HG02973 (cell line): ENCODE results near the gene TRAF7.

Experiments used
- ATAC-seq: cut with Tn5 transposase; IDR thresholded peaks from one replicate; pipeline ENCODE4 v1.9.1; 2021; ENCODE audit warnings: moderate library complexity; ENCODE audit not compliant: unreplicated experiment

The TRAF7 gene

GRCh38 chr16:2213817-2214718, 58.5 kb downstream of the TRAF7 start:
- peak; percentile 1 for ATAC-seq

GRCh38 chr16:2214719-2214968, 59.1 kb downstream of the TRAF7 start, which contains the start of gene PGP:
Gene PGP, minus strand, starts transcription at chr16:2214840. Its CDS starts 63 bp downstream, at chr16:2214777.
- peak; percentile 73 for ATAC-seq

DNA sequence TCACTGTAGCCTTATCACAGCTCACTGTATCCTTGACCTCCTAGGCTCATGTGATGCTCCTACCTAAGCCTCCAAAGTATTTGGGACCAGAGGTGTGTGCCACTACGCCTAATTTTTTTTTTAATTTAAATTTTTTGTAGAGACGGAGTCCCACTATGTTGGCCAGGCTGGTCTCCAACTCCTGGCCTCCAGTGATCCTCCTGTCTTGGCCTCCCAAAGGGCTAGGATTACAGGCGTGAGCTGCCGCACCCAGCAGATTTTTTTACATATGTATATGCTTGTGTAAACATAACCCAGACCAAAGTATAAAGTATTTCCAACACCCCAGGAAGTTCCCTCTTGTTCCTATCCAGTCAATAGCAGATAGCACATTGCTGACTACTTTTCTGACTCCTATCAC, 60.7 kb downstream of the TRAF7 start:
- no peak for ATAC-seq

GRCh38 chr16:2223221-2223941, 67.8 kb downstream of the TRAF7 start, which contains the start of gene E4F1:
Gene E4F1, plus strand, starts transcription at chr16:2223591. Its CDS starts 23 bp downstream, at chr16:2223614.
- peak; percentile 92 for ATAC-seq

GRCh38 chr16:2223942-2224486, 68.4 kb downstream of the TRAF7 start:
- ATAC-seq: no peak

DNA sequence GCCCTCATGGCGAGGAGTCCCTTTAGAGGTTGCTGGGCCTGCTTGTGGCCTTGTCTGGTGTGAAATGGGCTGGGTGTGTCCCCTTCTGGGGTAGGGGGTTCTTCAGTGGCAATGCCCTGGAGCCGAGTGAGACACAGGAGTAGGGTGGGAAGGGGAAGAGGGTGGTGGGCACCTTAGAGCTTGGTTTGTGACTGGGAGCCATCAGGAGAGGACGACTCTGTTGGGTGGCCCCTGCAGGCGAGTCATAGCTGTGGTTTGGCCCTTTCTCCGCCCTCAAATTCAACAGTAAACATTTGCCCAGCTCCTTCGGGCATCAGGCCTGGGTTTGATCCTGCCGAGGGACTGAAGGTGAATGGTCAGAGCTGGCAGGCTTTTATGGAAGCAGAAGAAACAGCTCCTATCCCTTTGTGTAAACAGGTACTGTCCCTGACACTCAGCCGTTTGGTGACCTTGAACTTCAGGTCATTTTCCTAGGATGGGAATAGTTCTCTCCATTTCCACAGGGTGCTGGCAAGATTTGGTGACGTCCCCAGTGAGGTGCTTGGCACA, 70.7 kb downstream of the TRAF7 start:
- ATAC-seq: no peak

DNA sequence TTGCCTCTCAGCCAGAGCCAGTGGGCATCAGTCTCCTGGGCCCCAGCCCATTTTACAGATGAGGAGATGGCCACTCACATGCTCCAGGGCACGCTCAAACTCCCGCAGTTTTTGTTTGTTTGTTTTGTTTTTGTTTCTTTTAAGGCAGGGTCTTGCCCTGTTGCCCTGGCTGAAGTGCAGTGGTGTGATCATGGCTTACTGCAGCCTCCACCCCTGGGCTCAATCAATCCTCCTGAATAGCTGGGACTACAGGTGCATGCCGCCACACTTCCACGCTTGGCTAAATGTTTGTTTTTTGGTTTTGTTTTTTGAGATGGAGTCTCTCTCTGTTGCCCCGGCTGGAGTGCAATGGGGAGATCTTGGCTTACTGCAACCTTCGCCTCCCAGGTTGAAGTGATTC, 71.3 kb downstream of the TRAF7 start:
- ATAC-seq: no peak
